T-cell (primary cell): ENCODE data around the gene STRBP. TPM values are rescaled to one million over a fixed set of nuclear protein-coding genes. Genes with fewer than 3 reads are reported as not detected.
"Not testable (repeated sequence)": the region's sequence is repeated elsewhere in the genome, so short reads cannot be mapped to it uniquely, and the experiment has no call there.

Experiments
- ATAC-seq, 4 experiments: fragments of 200-7000 bp in 3 of 4; fragments of 150-1000 bp in 1 of 4; cut with Tn5 transposase; replicated peaks in 1 of 4; 1 replicate in 3 of 4; 2 replicates in 1 of 4; pipeline ENCODE4 v1.10.0; 2021; ENCODE audit warnings: moderate library complexity in 3 of 4, mild to moderate bottlenecking in 2 of 4, moderate number of reproducible peaks in 1 of 4
- CTCF ChIA-PET, 2 donors: fragments of 300-600 bp; sonication (Branson Sonifier 250); formaldehyde crosslinking; loops; one replicate each; lab custom pipeline; 2022; ENCODE audit warnings: antibody characterized with exemption in 2 of 2; lab: Charles Lee
- POLR2A ChIA-PET, 2 donors: fragments of 300-600 bp; sonication (Branson Sonifier 250); formaldehyde crosslinking; loops; one replicate each; lab custom pipeline; 2022; ENCODE audit warnings: antibody characterized with exemption in 2 of 2; lab: Charles Lee
- DNase-seq, 35 experiments: peaks; one replicate each; pipeline versions ENCODE4 v3.0.0 to v3.0.0-alpha.2; 2013 to 2023
- H3K27ac ChIP-seq: one replicate; pipeline ENCODE4 v1.5.1; 2013; ENCODE audit warnings: low read length
- H3K27me3 ChIP-seq, 2 experiments: replicated peaks in 1 of 2; 1 replicate in 1 of 2; 2 replicates in 1 of 2; pipeline versions ENCODE4 v1.6.1 to v1.7.0; 2013; ENCODE audit warnings: low read length in 1 of 2, mixed read lengths in 1 of 2; ENCODE audit not compliant: control insufficient read depth in 2 of 2, insufficient read depth in 2 of 2; ENCODE audit errors: extremely low read depth in 1 of 2
- H3K36me3 ChIP-seq, 2 donors: 1 replicate in 1 of 2; 2 replicates in 1 of 2; pipeline versions ENCODE4 v1.6.1 to v1.7.0; 2013; ENCODE audit warnings: low read length in 1 of 2; ENCODE audit not compliant: control insufficient read depth in 2 of 2, insufficient read depth in 1 of 2; ENCODE audit errors: extremely low read depth in 1 of 2
- H3K4me1 ChIP-seq, 2 experiments: 1 replicate in 1 of 2; 2 replicates in 1 of 2; pipeline versions ENCODE4 v1.6.1 to v1.7.0; 2013; ENCODE audit warnings: low read length in 2 of 2, mixed read lengths in 1 of 2; ENCODE audit not compliant: insufficient read depth in 2 of 2, control insufficient read depth in 1 of 2; ENCODE audit errors: extremely low read depth in 1 of 2
- H3K4me3 ChIP-seq, 2 donors: 1 replicate in 1 of 2; 2 replicates in 1 of 2; pipeline versions ENCODE4 v1.5.1 to v1.7.0; 2013; ENCODE audit warnings: mild to moderate bottlenecking in 2 of 2, low read length in 1 of 2, moderate library complexity in 1 of 2; ENCODE audit not compliant: control insufficient read depth in 1 of 2; ENCODE audit errors: extremely low read depth in 1 of 2
- H3K9me3 ChIP-seq: 2 replicates; pipeline ENCODE4 v1.7.0; 2013
- H3K27ac Mint-ChIP-seq, 2 donors: one replicate each; pipeline ENCODE4 v1.8.0; 2020 to 2021; ENCODE audit warnings: mild to moderate bottlenecking in 2 of 2, mixed read lengths in 2 of 2
- H3K27me3 Mint-ChIP-seq, 2 donors: one replicate each; pipeline ENCODE4 v1.8.0; 2021 to 2022; ENCODE audit warnings: mixed read lengths in 2 of 2
- H3K36me3 Mint-ChIP-seq: one replicate; pipeline ENCODE4 v1.8.0; 2021; ENCODE audit warnings: mixed read lengths
- H3K4me1 Mint-ChIP-seq, 3 donors: one replicate each; pipeline ENCODE4 v1.8.0; 2020 to 2022; ENCODE audit warnings: mixed read lengths in 3 of 3, mild to moderate bottlenecking in 1 of 3
- H3K4me3 Mint-ChIP-seq, 3 donors: one replicate each; pipeline ENCODE4 v1.8.0; 2020 to 2022; ENCODE audit warnings: mild to moderate bottlenecking in 3 of 3, mixed read lengths in 3 of 3, moderate library complexity in 3 of 3
- H3K9me3 Mint-ChIP-seq, 3 donors: one replicate each; pipeline ENCODE4 v1.8.0; 2020 to 2022; ENCODE audit warnings: mixed read lengths in 3 of 3
- WGBS: methylation state at CpG from one replicate; pipeline ENCODE4 v1.1.5; 2013; ENCODE audit warnings: missing lambda C conversion rate; ENCODE audit not compliant: insufficient coverage; 5-methylcytosine and 5-hydroxymethylcytosine counted together
- total RNA-seq, 35 experiments: library from RNA in 6 of 35; stranded (reverse) in 6 of 35; fragments of 120-200 nt in 1 of 35; gene quantifications; one replicate each; pipeline versions ENCODE4 v1.2.1 to v1.2.4 and lab custom pipeline; 2013 to 2026

Gene STRBP
- total RNA-seq, 5 donors from 2014 or later (not counting 1 experiment from before 2014, with no cell fraction given) = 18.6 to 26.9 (median 20.0) TPM

- ChIA-PET CTCF (no interaction called here), POLR2A (interaction anchor here (0.6 to 0.7 kb wide), 2 partner anchors 24 to 35 kb away, joined by 3 to 6 read pairs; no protein-coding TSS in a partner anchor)
- no CpG with 5 or more reads among the region's 1 CpG for WGBS
- Histone ChIP-seq H3K4me1 (peaks cover 0 to 4% of the 10 kb centered on the region in 2 experiments), H3K27ac (no peak overlapping the region), H3K9me3 (no peaks in the 10 kb centered on the region), H3K27me3 (no peaks in the 10 kb centered on the region), H3K4me3 (no peak overlapping the region), H3K36me3 (no peaks in the 10 kb centered on the region)
- peaks cover 10% of the 10 kb centered on the region for H3K36me3 Mint-ChIP-seq
- H3K4me1 Mint-ChIP-seq = peaks cover 29 to 47% (median 33%) of the 10 kb centered on the region in 3 donors
- H3K9me3 Mint-ChIP-seq = no peaks in the 10 kb centered on the region
- H3K27me3 Mint-ChIP-seq = no peaks in the 10 kb centered on the region
- no peak overlapping the region for H3K4me3 Mint-ChIP-seq
- no peak for ATAC-seq
- no peak overlapping the region for H3K27ac Mint-ChIP-seq
- no peak for DNase-seq
Observed at GRCh38 chr9:123251324-123251723, 17.1 kb downstream of the STRBP start.

- no peaks in the 10 kb centered on the region for H3K9me3 Mint-ChIP-seq
- ATAC-seq (no peak), DNase-seq (no peak)
- no peak overlapping the region for H3K27ac Mint-ChIP-seq
- no CpG with 5 or more reads among the region's 1 CpG for WGBS
- Histone ChIP-seq H3K36me3 (no peaks in the 10 kb centered on the region), H3K4me3 (no peak overlapping the region), H3K27me3 (no peaks in the 10 kb centered on the region), H3K4me1 (peaks cover 0 to 6% of the 10 kb centered on the region in 2 experiments), H3K27ac (no peak overlapping the region), H3K9me3 (no peaks in the 10 kb centered on the region)
- POLR2A ChIA-PET = no interaction called here
- H3K27me3 Mint-ChIP-seq = no peaks in the 10 kb centered on the region
- peaks cover 36 to 47% (median 38%) of the 10 kb centered on the region in 3 donors for H3K4me1 Mint-ChIP-seq
- no peak overlapping the region for H3K4me3 Mint-ChIP-seq
- CTCF ChIA-PET = no interaction called here
- peaks cover 10% of the 10 kb centered on the region for H3K36me3 Mint-ChIP-seq
Observed at GRCh38 chr9:123250504-123250903, 17.9 kb downstream of the STRBP start.

- H3K4me3 Mint-ChIP-seq, H3K4me1 ChIP-seq, H3K36me3 ChIP-seq, H3K9me3 ChIP-seq, H3K27ac ChIP-seq, H3K27me3 ChIP-seq, DNase-seq, H3K27me3 Mint-ChIP-seq, H3K4me3 ChIP-seq, H3K9me3 Mint-ChIP-seq, POLR2A ChIA-PET, ATAC-seq, H3K27ac Mint-ChIP-seq, H3K36me3 Mint-ChIP-seq: not testable (repeated sequence)
- peaks cover 36 to 50% (median 38%) of the 10 kb centered on the region in 3 donors for H3K4me1 Mint-ChIP-seq
- whole genome bisulfite sequencing = 100% methylated on average over 2 of the region's 4 CpGs
- CTCF ChIA-PET = interaction anchor here (1.0 to 1.1 kb wide), 2 partner anchors 12 to 16 kb away, joined by 3 read pairs; no protein-coding TSS in a partner anchor
Observed at GRCh38 chr9:123249162-123249561, 19.2 kb downstream of the STRBP start.

GRCh38 chr9:123248630-123249029, 19.8 kb downstream of the STRBP start:
- no peak overlapping the region for H3K4me3 Mint-ChIP-seq
- peaks cover 2% of the 10 kb centered on the region for H3K36me3 Mint-ChIP-seq
- Histone ChIP-seq H3K27me3 (no peaks in the 10 kb centered on the region), H3K27ac (no peak overlapping the region), H3K4me1 (peaks cover 0 to 6% of the 10 kb centered on the region in 2 experiments), H3K9me3 (no peaks in the 10 kb centered on the region), H3K4me3 (no peak overlapping the region), H3K36me3 (no peaks in the 10 kb centered on the region)
- ChIA-PET POLR2A (no interaction called here), CTCF (interaction anchor here in 1 of 2 donors (1.0 kb wide), 1 partner anchor 15 kb away, joined by 3 read pairs; no protein-coding TSS in a partner anchor)
- no CpG with 5 or more reads among the region's 2 CpGs for WGBS
- ATAC-seq (no peak), DNase-seq (no peak)
- no peak overlapping the region for H3K27ac Mint-ChIP-seq
- peaks cover 34 to 55% (median 42%) of the 10 kb centered on the region in 3 donors for H3K4me1 Mint-ChIP-seq
- no peaks in the 10 kb centered on the region for H3K27me3 Mint-ChIP-seq
- H3K9me3 Mint-ChIP-seq = no peaks in the 10 kb centered on the region

- ATAC-seq (no peak), DNase-seq (no peak)
- H3K27me3 Mint-ChIP-seq = no peaks in the 10 kb centered on the region
- H3K27me3 ChIP-seq = no peaks in the 10 kb centered on the region
- POLR2A ChIA-PET = no interaction called here
- no peak overlapping the region for H3K4me3 ChIP-seq
- H3K27ac Mint-ChIP-seq = no peak overlapping the region
- no peak overlapping the region for H3K4me3 Mint-ChIP-seq
- peaks cover 5% of the 10 kb centered on the region for H3K36me3 Mint-ChIP-seq
- no peaks in the 10 kb centered on the region for H3K9me3 ChIP-seq
- CTCF ChIA-PET = no interaction called here
- no peak overlapping the region for H3K27ac ChIP-seq
- H3K9me3 Mint-ChIP-seq = no peaks in the 10 kb centered on the region
- peaks cover 26 to 43% (median 35%) of the 10 kb centered on the region in 3 donors for H3K4me1 Mint-ChIP-seq
- peaks cover 0 to 6% of the 10 kb centered on the region in 2 experiments for H3K4me1 ChIP-seq
- H3K36me3 ChIP-seq = no peaks in the 10 kb centered on the region
Observed at GRCh38 chr9:123246534-123246933, 21.9 kb downstream of the STRBP start.

- H3K36me3 Mint-ChIP-seq = peaks cover 13% of the 10 kb centered on the region
- no CpG with 5 or more reads among the region's 1 CpG for WGBS
Observed at GRCh38 chr9:123239726-123240125, 28.7 kb downstream of the STRBP start.

More at GRCh38 chr9:123239726-123240125, 28.7 kb downstream of the STRBP start:
- Histone ChIP-seq H3K27ac (no peak overlapping the region), H3K27me3 (no peaks in the 10 kb centered on the region), H3K36me3 (no peaks in the 10 kb centered on the region), H3K4me3 (no peak overlapping the region), H3K4me1 (peaks cover 0 to 3% of the 10 kb centered on the region in 2 experiments), H3K9me3 (no peaks in the 10 kb centered on the region)
- CTCF ChIA-PET = interaction anchor here (0.5 to 0.6 kb wide), 2 partner anchors 19 to 344 kb away, joined by 3 to 5 read pairs; no protein-coding TSS in a partner anchor
- DNase-seq (no peak), ATAC-seq (no peak)
- Mint-ChIP-seq H3K9me3 (no peaks in the 10 kb centered on the region), H3K4me3 (no peak overlapping the region), H3K4me1 (peaks cover 26 to 46% (median 44%) of the 10 kb centered on the region in 3 donors), H3K27ac (no peak overlapping the region), H3K27me3 (no peaks in the 10 kb centered on the region)
- POLR2A ChIA-PET = no interaction called here
